NCI-H748 (cell line): ENCODE results near the gene PRKRA.
"Not testable (repeated sequence)": the region's sequence is repeated elsewhere in the genome, so short reads cannot be mapped to it uniquely, and the experiment has no call there.

Experiments used
- DNase-seq: peaks from one replicate; lab custom pipeline; 2025; ENCODE audit not compliant: unreplicated experiment; lab: John Stamatoyannopoulos, UW

Gene PRKRA

GRCh38 chr2:178469219-178469849 is 18.4 kb upstream of the PRKRA start:
- no peak for DNase-seq

GRCh38 chr2:178457390-178457886 is 6.5 kb upstream of the PRKRA start:
- no peak for DNase-seq

- no peak for DNase-seq
Observed at GRCh38 chr2:178455947-178456346, 5.0 kb upstream of the PRKRA start.

- no peak for DNase-seq
Observed at GRCh38 chr2:178452870-178453269, 1.9 kb upstream of the PRKRA start.

GRCh38 chr2:178452334-178452733 is 1.4 kb upstream of the PRKRA start:
- no peak for DNase-seq

GRCh38 chr2:178450524-178450773 is 526 bp downstream of the PRKRA start:
- DNase-seq = no peak

- DNase-seq = peak; percentile 53
Observed at GRCh38 chr2:178449700-178450523, 1.1 kb downstream of the PRKRA start.

- no peak for DNase-seq
Observed at GRCh38 chr2:178448968-178449661, 1.9 kb downstream of the PRKRA start.

- DNase-seq = no peak
Observed at GRCh38 chr2:178441426-178441825, 9.5 kb downstream of the PRKRA start.

GRCh38 chr2:178436662-178437061 is 14.3 kb downstream of the PRKRA start:
- no peak for DNase-seq

GRCh38 chr2:178429336-178429735 is 21.6 kb downstream of the PRKRA start:
- no peak for DNase-seq

- no peak for DNase-seq
Observed at GRCh38 chr2:178428396-178428806, 22.6 kb downstream of the PRKRA start.

GRCh38 chr2:178427458-178427857 is 23.5 kb downstream of the PRKRA start:
- no peak for DNase-seq

GRCh38 chr2:178426388-178426787 is 24.6 kb downstream of the PRKRA start:
- DNase-seq = no peak

- no peak for DNase-seq
Observed at GRCh38 chr2:178425255-178425827, 25.6 kb downstream of the PRKRA start.

- not testable (repeated sequence) for DNase-seq
Observed at GRCh38 chr2:178423746-178424145, 27.2 kb downstream of the PRKRA start.

GRCh38 chr2:178422097-178422496 is 28.9 kb downstream of the PRKRA start:
- DNase-seq = no peak

- DNase-seq = peak; percentile 8
Observed at GRCh38 chr2:178420463-178420999, 30.4 kb downstream of the PRKRA start.

- peak; percentile 28 for DNase-seq
Observed at GRCh38 chr2:178419123-178419522, 31.9 kb downstream of the PRKRA start.

- DNase-seq = no peak
Observed at GRCh38 chr2:178418426-178418825, 32.5 kb downstream of the PRKRA start.

GRCh38 chr2:178417916-178418315 is 33.1 kb downstream of the PRKRA start:
- no peak for DNase-seq
